ENCODE results near the gene HKDC1.

GRCh38 chr10:69202332-69202731 is 17.8 kb upstream of the HKDC1 start:
- TF ChIP-seq CTCF (IDR thresholded peaks at IDR 0.05; ENCODE audit: insufficient read depth, low read length, poor library complexity, severe bottlenecking) (no peak), EZH2phosphoT487 (conservative IDR thresholded peaks at IDR 0.05; ENCODE audit: low read length) (no peak)
